ENCODE results near the gene SLC35E2B. TPM values are rescaled to one million over a fixed set of nuclear protein-coding genes. Genes with fewer than 3 reads are reported as not detected.
A peak's percentile ranks its signal among the peaks of the same experiment; 100 is the strongest.

SLC35E2B gene
- total and polyA plus RNA-seq, 2 of the 8 experiments (the other 6 are each of a cell fraction or from before 2014, with no cell fraction given): 25.9 to 46.7 TPM

DNA sequence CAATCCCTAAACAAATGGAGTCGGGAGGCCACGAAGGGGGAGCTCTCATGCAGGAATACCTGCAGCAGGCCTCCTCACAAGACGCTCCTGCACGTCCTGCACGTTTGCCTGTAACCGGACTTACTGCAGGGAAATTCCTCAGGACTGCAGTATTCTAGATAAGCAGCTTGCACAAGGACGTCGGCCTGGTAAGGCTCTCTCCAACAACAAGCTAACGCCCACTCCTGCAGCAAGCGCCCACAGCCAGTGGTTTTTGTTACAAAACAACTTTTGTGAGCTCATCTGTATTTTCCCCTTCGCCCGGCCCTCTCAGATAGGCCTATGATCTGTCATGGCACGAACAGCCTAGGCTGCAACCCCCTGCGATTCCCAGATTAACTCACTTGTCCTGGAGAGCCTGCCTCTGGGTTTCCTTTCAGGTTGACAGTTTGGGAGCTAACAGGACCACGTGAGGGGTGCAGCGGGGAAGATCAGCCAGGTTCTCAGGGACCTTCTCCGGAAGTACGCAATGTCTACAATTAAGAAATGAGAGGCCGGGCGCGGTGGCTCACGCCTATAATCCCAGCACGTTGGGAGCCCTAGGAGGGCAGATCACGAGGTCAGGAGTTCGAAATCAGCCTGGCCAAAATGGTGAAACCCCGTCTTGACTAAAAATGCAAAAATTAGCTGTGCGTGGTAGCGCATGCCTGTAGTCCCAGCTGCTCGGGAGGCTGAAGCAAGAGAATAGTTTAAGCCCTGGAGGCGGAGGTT, 78.2 kb downstream of the SLC35E2B start (continued):
- TF ChIP-seq, protein P1, sequence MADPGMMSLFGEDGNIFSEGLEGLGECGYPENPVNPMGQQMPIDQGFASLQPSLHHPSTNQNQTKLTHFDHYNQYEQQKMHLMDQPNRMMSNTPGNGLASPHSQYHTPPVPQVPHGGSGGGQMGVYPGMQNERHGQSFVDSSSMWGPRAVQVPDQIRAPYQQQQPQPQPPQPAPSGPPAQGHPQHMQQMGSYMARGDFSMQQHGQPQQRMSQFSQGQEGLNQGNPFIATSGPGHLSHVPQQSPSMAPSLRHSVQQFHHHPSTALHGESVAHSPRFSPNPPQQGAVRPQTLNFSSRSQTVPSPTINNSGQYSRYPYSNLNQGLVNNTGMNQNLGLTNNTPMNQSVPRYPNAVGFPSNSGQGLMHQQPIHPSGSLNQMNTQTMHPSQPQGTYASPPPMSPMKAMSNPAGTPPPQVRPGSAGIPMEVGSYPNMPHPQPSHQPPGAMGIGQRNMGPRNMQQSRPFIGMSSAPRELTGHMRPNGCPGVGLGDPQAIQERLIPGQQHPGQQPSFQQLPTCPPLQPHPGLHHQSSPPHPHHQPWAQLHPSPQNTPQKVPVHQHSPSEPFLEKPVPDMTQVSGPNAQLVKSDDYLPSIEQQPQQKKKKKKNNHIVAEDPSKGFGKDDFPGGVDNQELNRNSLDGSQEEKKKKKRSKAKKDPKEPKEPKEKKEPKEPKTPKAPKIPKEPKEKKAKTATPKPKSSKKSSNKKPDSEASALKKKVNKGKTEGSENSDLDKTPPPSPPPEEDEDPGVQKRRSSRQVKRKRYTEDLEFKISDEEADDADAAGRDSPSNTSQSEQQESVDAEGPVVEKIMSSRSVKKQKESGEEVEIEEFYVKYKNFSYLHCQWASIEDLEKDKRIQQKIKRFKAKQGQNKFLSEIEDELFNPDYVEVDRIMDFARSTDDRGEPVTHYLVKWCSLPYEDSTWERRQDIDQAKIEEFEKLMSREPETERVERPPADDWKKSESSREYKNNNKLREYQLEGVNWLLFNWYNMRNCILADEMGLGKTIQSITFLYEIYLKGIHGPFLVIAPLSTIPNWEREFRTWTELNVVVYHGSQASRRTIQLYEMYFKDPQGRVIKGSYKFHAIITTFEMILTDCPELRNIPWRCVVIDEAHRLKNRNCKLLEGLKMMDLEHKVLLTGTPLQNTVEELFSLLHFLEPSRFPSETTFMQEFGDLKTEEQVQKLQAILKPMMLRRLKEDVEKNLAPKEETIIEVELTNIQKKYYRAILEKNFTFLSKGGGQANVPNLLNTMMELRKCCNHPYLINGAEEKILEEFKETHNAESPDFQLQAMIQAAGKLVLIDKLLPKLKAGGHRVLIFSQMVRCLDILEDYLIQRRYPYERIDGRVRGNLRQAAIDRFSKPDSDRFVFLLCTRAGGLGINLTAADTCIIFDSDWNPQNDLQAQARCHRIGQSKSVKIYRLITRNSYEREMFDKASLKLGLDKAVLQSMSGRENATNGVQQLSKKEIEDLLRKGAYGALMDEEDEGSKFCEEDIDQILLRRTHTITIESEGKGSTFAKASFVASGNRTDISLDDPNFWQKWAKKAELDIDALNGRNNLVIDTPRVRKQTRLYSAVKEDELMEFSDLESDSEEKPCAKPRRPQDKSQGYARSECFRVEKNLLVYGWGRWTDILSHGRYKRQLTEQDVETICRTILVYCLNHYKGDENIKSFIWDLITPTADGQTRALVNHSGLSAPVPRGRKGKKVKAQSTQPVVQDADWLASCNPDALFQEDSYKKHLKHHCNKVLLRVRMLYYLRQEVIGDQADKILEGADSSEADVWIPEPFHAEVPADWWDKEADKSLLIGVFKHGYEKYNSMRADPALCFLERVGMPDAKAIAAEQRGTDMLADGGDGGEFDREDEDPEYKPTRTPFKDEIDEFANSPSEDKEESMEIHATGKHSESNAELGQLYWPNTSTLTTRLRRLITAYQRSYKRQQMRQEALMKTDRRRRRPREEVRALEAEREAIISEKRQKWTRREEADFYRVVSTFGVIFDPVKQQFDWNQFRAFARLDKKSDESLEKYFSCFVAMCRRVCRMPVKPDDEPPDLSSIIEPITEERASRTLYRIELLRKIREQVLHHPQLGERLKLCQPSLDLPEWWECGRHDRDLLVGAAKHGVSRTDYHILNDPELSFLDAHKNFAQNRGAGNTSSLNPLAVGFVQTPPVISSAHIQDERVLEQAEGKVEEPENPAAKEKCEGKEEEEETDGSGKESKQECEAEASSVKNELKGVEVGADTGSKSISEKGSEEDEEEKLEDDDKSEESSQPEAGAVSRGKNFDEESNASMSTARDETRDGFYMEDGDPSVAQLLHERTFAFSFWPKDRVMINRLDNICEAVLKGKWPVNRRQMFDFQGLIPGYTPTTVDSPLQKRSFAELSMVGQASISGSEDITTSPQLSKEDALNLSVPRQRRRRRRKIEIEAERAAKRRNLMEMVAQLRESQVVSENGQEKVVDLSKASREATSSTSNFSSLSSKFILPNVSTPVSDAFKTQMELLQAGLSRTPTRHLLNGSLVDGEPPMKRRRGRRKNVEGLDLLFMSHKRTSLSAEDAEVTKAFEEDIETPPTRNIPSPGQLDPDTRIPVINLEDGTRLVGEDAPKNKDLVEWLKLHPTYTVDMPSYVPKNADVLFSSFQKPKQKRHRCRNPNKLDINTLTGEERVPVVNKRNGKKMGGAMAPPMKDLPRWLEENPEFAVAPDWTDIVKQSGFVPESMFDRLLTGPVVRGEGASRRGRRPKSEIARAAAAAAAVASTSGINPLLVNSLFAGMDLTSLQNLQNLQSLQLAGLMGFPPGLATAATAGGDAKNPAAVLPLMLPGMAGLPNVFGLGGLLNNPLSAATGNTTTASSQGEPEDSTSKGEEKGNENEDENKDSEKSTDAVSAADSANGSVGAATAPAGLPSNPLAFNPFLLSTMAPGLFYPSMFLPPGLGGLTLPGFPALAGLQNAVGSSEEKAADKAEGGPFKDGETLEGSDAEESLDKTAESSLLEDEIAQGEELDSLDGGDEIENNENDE (IDR thresholded peaks at IDR 0.05; ENCODE audit: insufficient replicate concordance, low read length): no peak
- TF ChIP-seq, protein P2, sequence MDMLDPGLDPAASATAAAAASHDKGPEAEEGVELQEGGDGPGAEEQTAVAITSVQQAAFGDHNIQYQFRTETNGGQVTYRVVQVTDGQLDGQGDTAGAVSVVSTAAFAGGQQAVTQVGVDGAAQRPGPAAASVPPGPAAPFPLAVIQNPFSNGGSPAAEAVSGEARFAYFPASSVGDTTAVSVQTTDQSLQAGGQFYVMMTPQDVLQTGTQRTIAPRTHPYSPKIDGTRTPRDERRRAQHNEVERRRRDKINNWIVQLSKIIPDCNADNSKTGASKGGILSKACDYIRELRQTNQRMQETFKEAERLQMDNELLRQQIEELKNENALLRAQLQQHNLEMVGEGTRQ (IDR thresholded peaks at IDR 0.05; ENCODE audit: low read length): peak; percentile 29; the same call in 1 of the 2 replicates
- TF ChIP-seq ZNF274 (IDR thresholded peaks at IDR 0.05; ENCODE audit: borderline replicate concordance, extremely low read depth, low read length): no peak
- TF ChIP-seq, protein P3, sequence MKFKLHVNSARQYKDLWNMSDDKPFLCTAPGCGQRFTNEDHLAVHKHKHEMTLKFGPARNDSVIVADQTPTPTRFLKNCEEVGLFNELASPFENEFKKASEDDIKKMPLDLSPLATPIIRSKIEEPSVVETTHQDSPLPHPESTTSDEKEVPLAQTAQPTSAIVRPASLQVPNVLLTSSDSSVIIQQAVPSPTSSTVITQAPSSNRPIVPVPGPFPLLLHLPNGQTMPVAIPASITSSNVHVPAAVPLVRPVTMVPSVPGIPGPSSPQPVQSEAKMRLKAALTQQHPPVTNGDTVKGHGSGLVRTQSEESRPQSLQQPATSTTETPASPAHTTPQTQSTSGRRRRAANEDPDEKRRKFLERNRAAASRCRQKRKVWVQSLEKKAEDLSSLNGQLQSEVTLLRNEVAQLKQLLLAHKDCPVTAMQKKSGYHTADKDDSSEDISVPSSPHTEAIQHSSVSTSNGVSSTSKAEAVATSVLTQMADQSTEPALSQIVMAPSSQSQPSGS (IDR thresholded peaks at IDR 0.05; ENCODE audit: low read length): no peak
- no peak for TF ChIP-seq POLR2AphosphoS5 (IDR thresholded peaks at IDR 0.05; ENCODE audit: low read depth, low read length)

All from H1 (cell line).